ENCODE measurements around the gene HIGD1B.
A peak's percentile ranks its signal among the peaks of the same experiment; 100 is the strongest.

The HIGD1B gene

GRCh38 chr17:44880062-44880461, 32.4 kb downstream of the HIGD1B start:
- no peak for DNase-seq

- no peak for DNase-seq
Measured at GRCh38 chr17:44881145-44881544, 33.5 kb downstream of the HIGD1B start.

- DNase-seq = no peak
Measured at GRCh38 chr17:44884941-44885340, 37.3 kb downstream of the HIGD1B start.

GRCh38 chr17:44887016-44887415, 39.3 kb downstream of the HIGD1B start:
- DNase-seq = no peak

GRCh38 chr17:44887971-44888954, 40.6 kb downstream of the HIGD1B start:
- no peak for DNase-seq

- DNase-seq = no peak
Measured at GRCh38 chr17:44889003-44889402, 41.3 kb downstream of the HIGD1B start.

GRCh38 chr17:44892250-44892649, 44.6 kb downstream of the HIGD1B start:
- DNase-seq = no peak

- no peak for DNase-seq
Measured at GRCh38 chr17:44894642-44895041, 47.0 kb downstream of the HIGD1B start.

GRCh38 chr17:44898768-44899073, 51.0 kb downstream of the HIGD1B start:
- no peak for DNase-seq

GRCh38 chr17:44899074-44899782, 51.5 kb downstream of the HIGD1B start, which contains the start of gene EFTUD2:
Gene EFTUD2 (minus strand): TSS chr17:44899445. CDS start chr17:44894521, 4,924 bp downstream.
- peak; percentile 80 for DNase-seq

Data from activated gamma-delta T cell (primary cell).